ENCODE measurements around the gene TOLLIP. TPM values are rescaled to one million over a fixed set of nuclear protein-coding genes. Genes with fewer than 3 reads are reported as not detected.
A peak's percentile ranks its signal among the peaks of the same experiment; 100 is the strongest.

TOLLIP gene
- total and polyA plus RNA-seq, 9 of the 15 experiments (the other 6 are each of a cell fraction or from before 2014, with no cell fraction given) = 0.23 to 22.8 (median 7.1) TPM

DNA sequence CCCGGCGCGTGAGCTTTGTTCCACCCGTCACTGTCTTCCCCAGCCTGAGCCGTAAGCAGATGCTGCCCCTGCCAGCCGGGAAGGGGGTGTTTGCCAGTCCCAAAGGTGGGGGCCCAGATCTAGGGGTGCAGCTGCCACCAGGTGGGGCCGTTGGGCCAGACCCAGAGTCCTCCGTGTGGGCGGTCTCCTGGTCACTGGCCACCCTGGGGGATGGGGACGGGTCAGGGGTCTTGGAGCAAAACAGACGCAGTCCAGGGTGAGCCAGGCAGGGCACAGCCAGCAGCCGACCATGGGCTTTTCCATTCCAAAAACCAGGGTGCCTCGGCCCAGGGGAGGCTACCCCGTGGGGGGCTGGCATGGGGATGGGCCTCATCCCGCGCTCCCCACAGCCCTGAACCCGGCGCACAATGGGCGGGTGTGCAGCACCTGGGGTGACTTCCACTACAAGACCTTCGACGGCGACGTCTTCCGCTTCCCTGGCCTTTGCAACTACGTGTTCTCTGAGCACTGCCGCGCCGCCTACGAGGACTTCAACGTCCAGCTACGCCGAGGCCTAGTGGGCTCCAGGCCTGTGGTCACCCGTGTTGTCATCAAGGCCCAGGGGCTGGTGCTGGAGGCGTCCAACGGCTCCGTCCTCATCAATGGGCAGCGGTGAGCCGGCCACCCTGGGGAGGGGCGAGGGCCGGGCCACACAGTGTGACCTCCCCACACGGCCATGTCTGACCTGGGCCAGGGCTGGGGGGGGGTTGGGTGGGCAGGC lies 83.0 kb downstream of the TOLLIP start:
- WGBS (ENCODE audit: insufficient coverage, low coverage, missing lambda C conversion rate) = 16% methylated on average over 27 of the region's 41 CpGs
- Histone ChIP-seq H2AFZ (ENCODE audit: low read depth, low read length) (no peak overlapping the region), H3K27me3 (ENCODE audit: control insufficient read depth in 2 of 2, insufficient read depth in 2 of 2, low read length in 2 of 2) (peaks cover 0 to 58% of the 10 kb centered on the region in 2 experiments; a peak in 3 of 5 replicates), H4K20me1 (replicated peaks; ENCODE audit: control insufficient read depth, insufficient read depth, low read length) (0 out of 2 replicates have a peak, but pooled peaks cover 6% of the 10 kb centered on the region), H3K9ac (ENCODE audit: insufficient read depth in 1 of 2, low read depth in 2 of 2, low read length in 2 of 2) (no peak overlapping the region), H3K9me3 (replicated peaks; ENCODE audit: control insufficient read depth, insufficient read depth, low read depth, low read length) (no peaks in the 10 kb centered on the region), H3K79me2 (ENCODE audit: control insufficient read depth, insufficient read depth, low read length) (no peaks in the 10 kb centered on the region), H3K4me1 (replicated peaks in 1 of 2; ENCODE audit: control insufficient read depth in 2 of 2, insufficient read depth in 2 of 2, low read length in 2 of 2) (peaks cover 0 to 80% of the 10 kb centered on the region in 2 experiments; a peak in 2 of 5 replicates), H3K4me3 (no peak overlapping the region), H3K36me3 (ENCODE audit: control insufficient read depth, insufficient read depth, low read length) (no peaks in the 10 kb centered on the region), H3K27ac (ENCODE audit: extremely low read depth, low read depth, low read length) (no peak overlapping the region), H3K9me1 (ENCODE audit: control insufficient read depth, insufficient read depth, low read length) (peaks cover 2% of the 10 kb centered on the region), H3K4me2 (ENCODE audit: insufficient read depth, low read length) (no peak overlapping the region)
- intact Hi-C loops (cut with micrococcal nuclease) (no loop called here), in situ Hi-C loops (cut with MboI) (no loop called here)
- no TSS peak for BruUV-seq (replicated peaks)
- CTCF ChIA-PET (ENCODE audit: low intra/inter-chr PET ratio) = no interaction called here
- DNase-seq (ENCODE audit: extremely low read depth in 1 of 4, low spot score in 3 of 4) (peak in 3 of 4 experiments; percentile 42 to 50 (median 45)), ATAC-seq (peak; percentile 12), FAIRE-seq (no peak)
- POLR2A ChIA-PET = no interaction called here
- TF ChIP-seq NR1H2 (CRISPR knock-in tag; IDR thresholded peaks at IDR 0.05) (no peak), HDAC1 (IDR thresholded peaks at IDR 0.05) (no peak), EGR1 (conservative IDR thresholded peaks at IDR 0.05) (peak; percentile 29; the same call in 1 of the 2 replicates), MIER1 (IDR thresholded peaks at IDR 0.05; ENCODE audit: low read depth) (no peak), HNRNPL (IDR thresholded peaks at IDR 0.05; ENCODE audit: low read depth, low read length) (no peak)
- TF ChIP-seq, protein P1, sequence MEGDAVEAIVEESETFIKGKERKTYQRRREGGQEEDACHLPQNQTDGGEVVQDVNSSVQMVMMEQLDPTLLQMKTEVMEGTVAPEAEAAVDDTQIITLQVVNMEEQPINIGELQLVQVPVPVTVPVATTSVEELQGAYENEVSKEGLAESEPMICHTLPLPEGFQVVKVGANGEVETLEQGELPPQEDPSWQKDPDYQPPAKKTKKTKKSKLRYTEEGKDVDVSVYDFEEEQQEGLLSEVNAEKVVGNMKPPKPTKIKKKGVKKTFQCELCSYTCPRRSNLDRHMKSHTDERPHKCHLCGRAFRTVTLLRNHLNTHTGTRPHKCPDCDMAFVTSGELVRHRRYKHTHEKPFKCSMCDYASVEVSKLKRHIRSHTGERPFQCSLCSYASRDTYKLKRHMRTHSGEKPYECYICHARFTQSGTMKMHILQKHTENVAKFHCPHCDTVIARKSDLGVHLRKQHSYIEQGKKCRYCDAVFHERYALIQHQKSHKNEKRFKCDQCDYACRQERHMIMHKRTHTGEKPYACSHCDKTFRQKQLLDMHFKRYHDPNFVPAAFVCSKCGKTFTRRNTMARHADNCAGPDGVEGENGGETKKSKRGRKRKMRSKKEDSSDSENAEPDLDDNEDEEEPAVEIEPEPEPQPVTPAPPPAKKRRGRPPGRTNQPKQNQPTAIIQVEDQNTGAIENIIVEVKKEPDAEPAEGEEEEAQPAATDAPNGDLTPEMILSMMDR (IDR thresholded peaks at IDR 0.05 in 2 of 3, conservative IDR thresholded peaks at IDR 0.05 in 1 of 3; ENCODE audit: insufficient read depth in 2 of 3, low read depth in 1 of 3, low read length in 3 of 3) = peak; percentile 27 to 33 (median 28); a peak in 3 of 6 replicates
- TF ChIP-seq, protein P2, sequence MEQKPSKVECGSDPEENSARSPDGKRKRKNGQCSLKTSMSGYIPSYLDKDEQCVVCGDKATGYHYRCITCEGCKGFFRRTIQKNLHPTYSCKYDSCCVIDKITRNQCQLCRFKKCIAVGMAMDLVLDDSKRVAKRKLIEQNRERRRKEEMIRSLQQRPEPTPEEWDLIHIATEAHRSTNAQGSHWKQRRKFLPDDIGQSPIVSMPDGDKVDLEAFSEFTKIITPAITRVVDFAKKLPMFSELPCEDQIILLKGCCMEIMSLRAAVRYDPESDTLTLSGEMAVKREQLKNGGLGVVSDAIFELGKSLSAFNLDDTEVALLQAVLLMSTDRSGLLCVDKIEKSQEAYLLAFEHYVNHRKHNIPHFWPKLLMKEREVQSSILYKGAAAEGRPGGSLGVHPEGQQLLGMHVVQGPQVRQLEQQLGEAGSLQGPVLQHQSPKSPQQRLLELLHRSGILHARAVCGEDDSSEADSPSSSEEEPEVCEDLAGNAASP (IDR thresholded peaks at IDR 0.05) = no peak
- TF ChIP-seq, protein P3, sequence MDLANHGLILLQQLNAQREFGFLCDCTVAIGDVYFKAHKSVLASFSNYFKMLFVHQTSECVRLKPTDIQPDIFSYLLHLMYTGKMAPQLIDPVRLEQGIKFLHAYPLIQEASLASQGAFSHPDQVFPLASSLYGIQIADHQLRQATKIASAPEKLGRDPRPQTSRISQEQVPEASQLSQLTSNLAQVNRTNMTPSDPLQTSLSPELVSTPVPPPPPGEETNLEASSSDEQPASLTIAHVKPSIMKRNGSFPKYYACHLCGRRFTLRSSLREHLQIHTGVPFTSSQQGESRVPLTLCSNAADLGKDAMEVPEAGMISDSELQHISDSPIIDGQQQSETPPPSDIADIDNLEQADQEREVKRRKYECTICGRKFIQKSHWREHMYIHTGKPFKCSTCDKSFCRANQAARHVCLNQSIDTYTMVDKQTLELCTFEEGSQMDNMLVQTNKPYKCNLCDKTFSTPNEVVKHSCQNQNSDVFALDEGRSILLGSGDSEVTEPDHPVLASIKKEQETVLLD (IDR thresholded peaks at IDR 0.05) = no peak

All from K562 (cell line).